Sigmoid colon (tissue), 7 donors: ENCODE data around the gene ZBTB40. TPM values are rescaled to one million over a fixed set of nuclear protein-coding genes. Genes with fewer than 3 reads are reported as not detected.

Experiments
- DNase-seq: peaks from one replicate; pipeline ENCODE4 v3.0.0-alpha.2; 2019
- H3K27ac ChIP-seq, 4 donors: fragments of 200-600 bp; sonication (generic); one replicate each; pipeline ENCODE4 v1.5.1; 2016 to 2019; ENCODE audit warnings: mild to moderate bottlenecking in 1 of 4
- H3K27me3 ChIP-seq, 3 donors: fragments of 200-600 bp; sonication (generic); one replicate each; pipeline ENCODE4 v1.5.1; 2019; ENCODE audit warnings: mild to moderate bottlenecking in 1 of 3
- H3K36me3 ChIP-seq, 4 donors: fragments of 200-600 bp; sonication (generic); one replicate each; pipeline ENCODE4 v1.5.1; 2016 to 2019
- H3K4me1 ChIP-seq, 4 donors: fragments of 200-600 bp; sonication (generic); one replicate each; pipeline ENCODE4 v1.5.1; 2017 to 2019
- H3K4me3 ChIP-seq, 4 donors: fragments of 200-600 bp; sonication (generic); one replicate each; pipeline ENCODE4 v1.5.1; 2017 to 2019; ENCODE audit warnings: mild to moderate bottlenecking in 2 of 4, moderate library complexity in 1 of 4
- H3K9me3 ChIP-seq, 4 donors: fragments of 200-600 bp in 3 of 4; sonication (generic) in 3 of 4; one replicate each; pipeline versions ENCODE4 v1.5.1 to v1.6.1; 2013 to 2019
- CTCF ChIP-seq, 4 experiments: fragments of 450-650 bp in 3 of 4; fragments of 200-600 bp in 1 of 4; IDR thresholded peaks; one replicate each; pipeline ENCODE4 v1.5.1; 2016 to 2019; ENCODE audit warnings: antibody characterized with exemption in 4 of 4, mild to moderate bottlenecking in 3 of 4, moderate library complexity in 2 of 4
- EP300 ChIP-seq, 4 donors: sonication (generic); formaldehyde crosslinking; IDR thresholded peaks; one replicate each; pipeline ENCODE4 v1.6.1; 2017; ENCODE audit warnings: antibody characterized with exemption in 4 of 4
- POLR2A ChIP-seq, 2 donors: fragments of 450-650 bp; IDR thresholded peaks; one replicate each; pipeline ENCODE4 v1.6.1; 2016; ENCODE audit warnings: antibody characterized with exemption in 2 of 2, mild to moderate bottlenecking in 2 of 2, moderate library complexity in 2 of 2
- POLR2AphosphoS5 ChIP-seq, 4 donors: sonication (generic); formaldehyde crosslinking; IDR thresholded peaks; one replicate each; pipeline ENCODE4 v1.6.1; 2017; ENCODE audit warnings: antibody characterized with exemption in 4 of 4
- WGBS, 2 donors: extraction: QIAGEN DNeasy Blood & Tissue Kit; methylation state at CpG; one replicate each; pipeline ENCODE4 v1.1.7; 2013; 5-methylcytosine and 5-hydroxymethylcytosine counted together
- intact Hi-C: fragments of 100-400 bp; cut with DNase I; formaldehyde crosslinking; loops from one replicate; pipeline ENCODE4 v1.15.1; 2023
- polyA plus RNA-seq, 3 donors: library from polyadenylated mRNA; stranded (reverse); fragments of 200-250 nt; gene quantifications; one replicate each; pipeline ENCODE4 v1.2.3, GENCODE V29; 2013
- total RNA-seq, 4 donors: library from RNA; depleted of rRNA; stranded (reverse); fragments of >200 nt; gene quantifications; one replicate each; pipeline ENCODE4 v1.1.0, GENCODE V29; 2016
- donor health status: healthy with polysubstance abuse.
- donor health status: Bipolar disorder and iron deficiency.
- donor health status: healthy.

ZBTB40 gene
- total and polyA plus RNA-seq, 7 donors: 1.8 to 22.2 (median 14.3) TPM

- Histone ChIP-seq H3K27ac (no peak overlapping the region), H3K36me3 (no peaks in the 10 kb centered on the region), H3K27me3 (no peaks in the 10 kb centered on the region), H3K4me3 (no peak overlapping the region), H3K9me3 (no peaks in the 10 kb centered on the region), H3K4me1 (no peaks in the 10 kb centered on the region)
- DNase-seq: no peak
- TF ChIP-seq POLR2AphosphoS5 (IDR thresholded peaks at IDR 0.05): no peak
- no peak for TF ChIP-seq CTCF (IDR thresholded peaks at IDR 0.05)
- TF ChIP-seq POLR2A (IDR thresholded peaks at IDR 0.05): no peak
- TF ChIP-seq EP300 (IDR thresholded peaks at IDR 0.05): no peak
- intact Hi-C loops: no loop called here
Observed at GRCh38 chr1:22431965-22432364, 19.7 kb upstream of the ZBTB40 start.

GRCh38 chr1:22434717-22435116 is 16.9 kb upstream of the ZBTB40 start:
- intact Hi-C loops: no loop called here
- 31 to 62% methylated on average over 6 of the region's 6 CpGs for WGBS, 2 donors
- Histone ChIP-seq H3K27me3 (no peaks in the 10 kb centered on the region), H3K36me3 (no peaks in the 10 kb centered on the region), H3K4me1 (no peaks in the 10 kb centered on the region), H3K4me3 (no peak overlapping the region), H3K9me3 (peaks cover 0 to 2% (median under 1%) of the 10 kb centered on the region in 4 donors), H3K27ac (no peak overlapping the region)
- TF ChIP-seq POLR2AphosphoS5 (IDR thresholded peaks at IDR 0.05) (no peak), POLR2A (IDR thresholded peaks at IDR 0.05) (no peak), EP300 (IDR thresholded peaks at IDR 0.05) (no peak), CTCF (IDR thresholded peaks at IDR 0.05) (no peak)
- DNase-seq: no peak

- H3K27me3 ChIP-seq: no peaks in the 10 kb centered on the region
- H3K4me1 ChIP-seq: no peaks in the 10 kb centered on the region
- TF ChIP-seq EP300 (IDR thresholded peaks at IDR 0.05) (no peak), POLR2A (IDR thresholded peaks at IDR 0.05) (no peak)
- no peak overlapping the region for H3K27ac ChIP-seq
- peaks cover 0 to 8% (median 3%) of the 10 kb centered on the region in 4 donors for H3K9me3 ChIP-seq
- no peak overlapping the region for H3K4me3 ChIP-seq
- no peak for DNase-seq
- no peaks in the 10 kb centered on the region for H3K36me3 ChIP-seq
- intact Hi-C loops: no loop called here
- WGBS, 2 donors: 32 to 78% methylated on average over 2 of the region's 2 CpGs
Observed at GRCh38 chr1:22436948-22437347, 14.7 kb upstream of the ZBTB40 start.

- no peak for DNase-seq
- TF ChIP-seq CTCF (IDR thresholded peaks at IDR 0.05): no peak
- TF ChIP-seq POLR2AphosphoS5 (IDR thresholded peaks at IDR 0.05): no peak
- no peak for TF ChIP-seq POLR2A (IDR thresholded peaks at IDR 0.05)
- TF ChIP-seq EP300 (IDR thresholded peaks at IDR 0.05): no peak
- no peaks in the 10 kb centered on the region for H3K27me3 ChIP-seq
- H3K9me3 ChIP-seq: peaks cover 0 to 8% (median 3%) of the 10 kb centered on the region in 4 donors
- 77 to 84% methylated on average over 13 of the region's 13 CpGs for WGBS, 2 donors
- no peaks in the 10 kb centered on the region for H3K36me3 ChIP-seq
- no peak overlapping the region for H3K27ac ChIP-seq
- intact Hi-C loops: no loop called here
- no peak overlapping the region for H3K4me3 ChIP-seq
- no peaks in the 10 kb centered on the region for H3K4me1 ChIP-seq
Observed at GRCh38 chr1:22437573-22437972, 14.1 kb upstream of the ZBTB40 start.

- Histone ChIP-seq H3K4me3 (no peak overlapping the region), H3K27me3 (no peaks in the 10 kb centered on the region), H3K36me3 (no peaks in the 10 kb centered on the region), H3K9me3 (peaks cover 0 to 8% (median 3%) of the 10 kb centered on the region in 4 donors), H3K4me1 (no peaks in the 10 kb centered on the region), H3K27ac (no peak overlapping the region)
- intact Hi-C loops: no loop called here
- TF ChIP-seq POLR2AphosphoS5 (IDR thresholded peaks at IDR 0.05): no peak
- no peak for TF ChIP-seq EP300 (IDR thresholded peaks at IDR 0.05)
- TF ChIP-seq POLR2A (IDR thresholded peaks at IDR 0.05): no peak
- no peak for TF ChIP-seq CTCF (IDR thresholded peaks at IDR 0.05)
- DNase-seq: no peak
Observed at GRCh38 chr1:22440582-22440981, 11.1 kb upstream of the ZBTB40 start.
